Measurements from ENCODE around the gene PLA2G4A. TPM values are rescaled to one million over a fixed set of nuclear protein-coding genes. Genes with fewer than 3 reads are reported as not detected.

PLA2G4A gene
- total and polyA plus RNA-seq, 2 donors (not counting 3 experiments of a cell fraction or from before 2014, with no cell fraction given), result 8.2 to 13.3 TPM

DNA sequence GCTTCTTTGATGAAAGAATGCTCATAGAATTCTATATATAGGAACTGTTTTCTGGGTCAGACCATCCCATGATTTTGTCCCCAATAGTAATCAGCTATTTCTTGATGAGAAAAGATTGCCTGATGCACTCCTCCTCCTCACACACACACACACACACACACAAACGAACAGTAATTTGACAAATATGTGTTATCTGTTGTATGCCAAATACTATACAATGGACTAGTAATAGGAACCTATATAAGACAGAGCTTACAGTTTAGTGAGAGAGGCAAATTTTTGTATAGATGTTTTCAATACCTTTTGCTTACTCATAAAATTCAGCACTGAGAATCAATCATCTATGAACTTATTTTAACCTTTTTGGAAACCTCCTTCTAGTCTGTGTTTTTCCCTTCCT, 76.8 kb downstream of the PLA2G4A start:
- BruUV-seq (replicated peaks), result no TSS peak
- dilution Hi-C loops (cut with MboI; ENCODE audit: extremely low pct_ligation_motif_present, low sequenced_read_pairs), result no loop called here
- no peaks in the 10 kb centered on the region for H3K79me2 ChIP-seq (ENCODE audit: control insufficient read depth, insufficient read depth, low read length)
- H3K27me3 ChIP-seq (ENCODE audit: control insufficient read depth in 2 of 2, insufficient read depth in 2 of 2, low read length in 2 of 2), result no peaks in the 10 kb centered on the region
- DNase-seq (ENCODE audit: low read depth, low spot score) (no peak), FAIRE-seq (no peak)
- intact Hi-C loops (cut with micrococcal nuclease), result no loop called here
- no peaks in the 10 kb centered on the region for H3K9me1 ChIP-seq (replicated peaks; ENCODE audit: control insufficient read depth, extremely low read depth, insufficient read depth, low read length)
- H3K36me3 ChIP-seq (ENCODE audit: control insufficient read depth in 2 of 2, extremely low read depth in 1 of 2, insufficient read depth in 2 of 2, low read length in 2 of 2), result no peaks in the 10 kb centered on the region
- H3K4me1 ChIP-seq (ENCODE audit: control insufficient read depth, extremely low read depth, insufficient read depth, low read length), result no peaks in the 10 kb centered on the region
- H3K4me2 ChIP-seq (ENCODE audit: insufficient read depth, low read length), result no peak overlapping the region
- H3K4me3 ChIP-seq (replicated peaks in 1 of 3; ENCODE audit: insufficient read depth in 1 of 3, low read depth in 1 of 3, low read length in 3 of 3), result no peak overlapping the region
- H2AFZ ChIP-seq (ENCODE audit: low read depth, low read length), result no peak overlapping the region
- H3K9ac ChIP-seq (replicated peaks; ENCODE audit: extremely low read depth, insufficient read depth, low read length), result no peak overlapping the region
- ChIA-PET CTCF (interaction anchor here (1.5 to 2.8 kb wide), 2 partner anchors 12 to 501 kb away, joined by 5 to 9 read pairs; no protein-coding TSS in a partner anchor), POLR2A (no interaction called here)
- no peaks in the 10 kb centered on the region for H4K20me1 ChIP-seq (replicated peaks; ENCODE audit: control insufficient read depth, extremely low read depth, insufficient read depth, low read length)
- TF ChIP-seq, protein P1, sequence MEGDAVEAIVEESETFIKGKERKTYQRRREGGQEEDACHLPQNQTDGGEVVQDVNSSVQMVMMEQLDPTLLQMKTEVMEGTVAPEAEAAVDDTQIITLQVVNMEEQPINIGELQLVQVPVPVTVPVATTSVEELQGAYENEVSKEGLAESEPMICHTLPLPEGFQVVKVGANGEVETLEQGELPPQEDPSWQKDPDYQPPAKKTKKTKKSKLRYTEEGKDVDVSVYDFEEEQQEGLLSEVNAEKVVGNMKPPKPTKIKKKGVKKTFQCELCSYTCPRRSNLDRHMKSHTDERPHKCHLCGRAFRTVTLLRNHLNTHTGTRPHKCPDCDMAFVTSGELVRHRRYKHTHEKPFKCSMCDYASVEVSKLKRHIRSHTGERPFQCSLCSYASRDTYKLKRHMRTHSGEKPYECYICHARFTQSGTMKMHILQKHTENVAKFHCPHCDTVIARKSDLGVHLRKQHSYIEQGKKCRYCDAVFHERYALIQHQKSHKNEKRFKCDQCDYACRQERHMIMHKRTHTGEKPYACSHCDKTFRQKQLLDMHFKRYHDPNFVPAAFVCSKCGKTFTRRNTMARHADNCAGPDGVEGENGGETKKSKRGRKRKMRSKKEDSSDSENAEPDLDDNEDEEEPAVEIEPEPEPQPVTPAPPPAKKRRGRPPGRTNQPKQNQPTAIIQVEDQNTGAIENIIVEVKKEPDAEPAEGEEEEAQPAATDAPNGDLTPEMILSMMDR (IDR thresholded peaks at IDR 0.05; ENCODE audit: extremely low read depth in 1 of 2, insufficient read depth in 1 of 2, low read depth in 1 of 2, low read length in 2 of 2), result no peak
- TF ChIP-seq MYC (IDR thresholded peaks at IDR 0.05; ENCODE audit: low read depth, low read length) (no peak), GATA2 (IDR thresholded peaks at IDR 0.05; ENCODE audit: insufficient read depth, insufficient read length, low read depth, low read length) (no peak), POLR2AphosphoS5 (IDR thresholded peaks at IDR 0.05; ENCODE audit: insufficient read depth, low read depth, low read length) (no peak), JUN (IDR thresholded peaks at IDR 0.05; ENCODE audit: borderline replicate concordance, insufficient read depth, insufficient read length, low read depth) (no peak), POLR2A (IDR thresholded peaks at IDR 0.05; ENCODE audit: low read depth, low read length) (no peak), FOS (IDR thresholded peaks at IDR 0.05; ENCODE audit: borderline replicate concordance, insufficient read depth, low read length) (no peak), EZH2 (IDR thresholded peaks at IDR 0.05; ENCODE audit: borderline replicate concordance, low read depth, low read length, severe bottlenecking) (no peak)
- TF ChIP-seq, protein P2, sequence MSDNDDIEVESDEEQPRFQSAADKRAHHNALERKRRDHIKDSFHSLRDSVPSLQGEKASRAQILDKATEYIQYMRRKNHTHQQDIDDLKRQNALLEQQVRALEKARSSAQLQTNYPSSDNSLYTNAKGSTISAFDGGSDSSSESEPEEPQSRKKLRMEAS (IDR thresholded peaks at IDR 0.05; ENCODE audit: insufficient read depth, insufficient read length), result no peak
- no peaks in the 10 kb centered on the region for H3K9me3 ChIP-seq (replicated peaks; ENCODE audit: control insufficient read depth, insufficient read depth, low read length)
- no peak overlapping the region for H3K27ac ChIP-seq (ENCODE audit: insufficient read depth, low read depth, low read length)
